A673 (cell line): Measurements from ENCODE around the gene ARFGAP1. TPM values are rescaled to one million over a fixed set of nuclear protein-coding genes. Genes with fewer than 3 reads are reported as not detected.

Experiments
- BruUV-seq: library from RNA; stranded (reverse); fragments of 400-500 nt; replicated peaks from 2 replicates; lab custom pipeline; 2021; lab: Mats Ljungman, UMichigan
- CTCF ChIA-PET: fragments of 300-600 bp; sonication (Branson Sonifier 250); formaldehyde crosslinking; loops from one replicate; lab custom pipeline; 2022; ENCODE audit warnings: antibody characterized with exemption; lab: Charles Lee
- POLR2A ChIA-PET: fragments of 300-600 bp; sonication (Branson Sonifier 250); formaldehyde crosslinking; loops from one replicate; lab custom pipeline; 2022; ENCODE audit warnings: antibody characterized with exemption; ENCODE audit not compliant: low non-redundant PET; lab: Charles Lee
- DNase-seq: peaks from one replicate; pipeline ENCODE4 v3.0.0-alpha.2; 2015; ENCODE audit warnings: low spot score
- H3K27ac ChIP-seq: fragments of 200-600 bp; sonication (generic); 2 replicates; pipeline ENCODE4 v1.5.1; 2016; ENCODE audit warnings: mixed run types, low read depth, mild to moderate bottlenecking, mixed read lengths, antibody characterized with exemption, low read length; ENCODE audit not compliant: poor library complexity, severe bottlenecking
- H3K27me3 ChIP-seq: fragments of 200-600 bp; sonication (generic); replicated peaks from 2 replicates; pipeline ENCODE4 v1.6.1; 2017; ENCODE audit warnings: mixed run types, low read depth, mild to moderate bottlenecking, mixed read lengths, antibody characterized with exemption, low read length; ENCODE audit not compliant: insufficient read depth, poor library complexity
- H3K36me3 ChIP-seq: fragments of 200-600 bp; sonication (generic); 2 replicates; pipeline ENCODE4 v1.6.1; 2016; ENCODE audit warnings: mixed run types, mild to moderate bottlenecking, mixed read lengths, antibody characterized with exemption, low read length; ENCODE audit not compliant: insufficient read depth, poor library complexity, severe bottlenecking
- H3K4me1 ChIP-seq: fragments of 200-600 bp; sonication (generic); 2 replicates; pipeline ENCODE4 v1.6.1; 2017; ENCODE audit warnings: mixed run types, mild to moderate bottlenecking, mixed read lengths, antibody characterized with exemption, low read length; ENCODE audit not compliant: insufficient read depth, poor library complexity, severe bottlenecking
- H3K4me3 ChIP-seq: fragments of 200-600 bp; sonication (generic); 2 replicates; pipeline ENCODE4 v1.5.1; 2016; ENCODE audit warnings: low read depth, mixed run types, mild to moderate bottlenecking, mixed read lengths, low read length; ENCODE audit not compliant: poor library complexity, severe bottlenecking
- H3K9me3 ChIP-seq: fragments of 200-600 bp; sonication (generic); 2 replicates; pipeline ENCODE4 v1.6.1; 2016; ENCODE audit warnings: mixed run types, low read depth, mild to moderate bottlenecking, mixed read lengths, antibody characterized with exemption, low read length; ENCODE audit not compliant: poor library complexity, severe bottlenecking
- EZH2 ChIP-seq: fragments of 200-600 bp; sonication (generic); IDR thresholded peaks from 2 replicates; pipeline ENCODE4 v1.6.1; 2017; ENCODE audit warnings: borderline replicate concordance, low read depth, mild to moderate bottlenecking, mixed read lengths, antibody characterized with exemption, low read length; ENCODE audit not compliant: poor library complexity, severe bottlenecking
- intact Hi-C: fragments of 100-400 bp; cut with micrococcal nuclease; formaldehyde crosslinking; loops from one replicate; pipeline ENCODE4 v1.10.0; 2022; ENCODE audit not compliant: unreplicated experiment
- total RNA-seq: library from RNA; stranded (reverse); gene quantifications from 2 replicates; pipeline ENCODE4 v1.2.3, GENCODE V29; 2021
- TF ChIP-seq, protein P1 (sequence below): fragments of 300-800, 200-600 bp; sonication (generic); conservative IDR thresholded peaks from 2 replicates; pipeline ENCODE4 v1.5.1; 2017; ENCODE audit warnings: low read depth, mild to moderate bottlenecking, antibody characterized with exemption, low read length, moderate library complexity, mixed read lengths

The ARFGAP1 gene
- total RNA-seq, 1 experiment from 2014 or later, result 90.4 TPM

DNA sequence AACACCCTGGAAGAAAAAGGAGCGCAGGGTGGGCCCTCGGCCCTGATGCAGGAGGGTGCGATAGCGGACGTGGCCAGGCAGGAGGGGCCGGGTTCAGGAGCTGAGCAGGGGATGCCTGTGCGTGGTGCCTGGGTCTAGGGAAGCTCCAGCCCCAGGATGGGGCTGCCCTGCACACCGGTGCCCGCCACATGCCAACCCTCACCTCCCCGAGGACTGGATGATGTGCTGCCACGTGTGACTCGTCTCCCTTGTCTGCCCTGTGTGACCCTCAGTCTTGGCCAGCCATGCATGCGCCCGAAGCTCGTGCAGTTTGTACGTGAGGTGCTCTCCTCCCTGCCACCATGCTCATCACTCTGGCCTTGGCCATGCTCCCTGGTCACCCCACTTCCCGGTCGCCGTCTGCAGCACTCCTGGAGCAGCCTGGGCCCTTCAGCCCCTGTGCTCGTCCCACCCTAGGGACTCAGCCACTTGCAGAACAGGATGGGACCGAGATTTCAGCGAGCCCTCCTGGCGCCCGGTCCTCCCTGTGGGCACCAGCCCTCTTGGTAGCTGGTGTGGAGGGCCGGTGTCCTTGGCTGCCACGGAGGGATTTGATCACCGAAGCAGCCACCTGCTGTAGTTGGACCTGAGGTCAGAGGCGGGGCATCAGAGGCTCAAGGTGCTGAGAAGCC, 16.1 kb downstream of the ARFGAP1 start:
- BruUV-seq, result no TSS peak
- no peak overlapping the region for H3K27ac ChIP-seq
- POLR2A ChIA-PET, result no interaction called here

DNA sequence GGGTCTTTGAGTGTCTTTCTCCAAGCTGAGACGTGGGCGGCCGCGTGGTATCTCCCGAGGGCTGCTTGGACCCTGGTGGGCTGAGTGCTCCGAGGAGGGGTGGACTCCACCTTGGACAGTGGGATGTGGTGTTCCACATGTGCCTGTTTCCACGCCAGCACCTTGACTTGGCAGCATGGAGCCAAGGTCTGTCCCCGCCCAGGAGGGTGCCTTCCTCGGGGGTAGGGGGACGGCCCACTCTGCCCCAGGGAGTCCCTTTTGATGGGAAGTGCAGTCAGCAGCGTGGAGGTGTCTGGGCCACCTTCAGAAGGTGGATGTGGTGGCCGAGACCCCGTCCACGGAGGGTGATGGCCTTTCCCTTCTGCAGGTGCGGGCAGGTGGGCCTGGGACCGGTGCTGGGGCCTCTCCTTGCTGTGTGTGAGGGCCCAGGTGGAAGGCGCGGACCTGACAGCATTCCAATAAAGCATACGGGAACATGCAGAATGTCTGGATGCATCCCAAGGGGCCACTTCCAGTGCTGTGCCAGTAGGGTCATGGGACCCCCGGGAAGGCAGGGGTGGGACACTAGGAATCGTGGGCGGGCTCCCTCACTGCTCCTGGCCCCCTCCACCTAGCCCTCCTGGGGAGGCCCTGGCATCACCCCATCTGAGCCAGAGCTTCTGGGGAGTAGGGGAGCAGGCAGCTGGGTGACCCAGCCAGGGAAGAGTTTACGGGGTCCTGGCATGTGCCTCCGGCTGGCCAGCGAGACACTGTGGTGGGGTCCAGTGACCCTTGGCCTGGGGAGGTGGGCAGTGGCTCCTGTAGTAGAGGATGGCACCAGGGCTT, 16.9 kb downstream of the ARFGAP1 start:
- no peak for TF ChIP-seq EZH2
- TF ChIP-seq, protein P1, sequence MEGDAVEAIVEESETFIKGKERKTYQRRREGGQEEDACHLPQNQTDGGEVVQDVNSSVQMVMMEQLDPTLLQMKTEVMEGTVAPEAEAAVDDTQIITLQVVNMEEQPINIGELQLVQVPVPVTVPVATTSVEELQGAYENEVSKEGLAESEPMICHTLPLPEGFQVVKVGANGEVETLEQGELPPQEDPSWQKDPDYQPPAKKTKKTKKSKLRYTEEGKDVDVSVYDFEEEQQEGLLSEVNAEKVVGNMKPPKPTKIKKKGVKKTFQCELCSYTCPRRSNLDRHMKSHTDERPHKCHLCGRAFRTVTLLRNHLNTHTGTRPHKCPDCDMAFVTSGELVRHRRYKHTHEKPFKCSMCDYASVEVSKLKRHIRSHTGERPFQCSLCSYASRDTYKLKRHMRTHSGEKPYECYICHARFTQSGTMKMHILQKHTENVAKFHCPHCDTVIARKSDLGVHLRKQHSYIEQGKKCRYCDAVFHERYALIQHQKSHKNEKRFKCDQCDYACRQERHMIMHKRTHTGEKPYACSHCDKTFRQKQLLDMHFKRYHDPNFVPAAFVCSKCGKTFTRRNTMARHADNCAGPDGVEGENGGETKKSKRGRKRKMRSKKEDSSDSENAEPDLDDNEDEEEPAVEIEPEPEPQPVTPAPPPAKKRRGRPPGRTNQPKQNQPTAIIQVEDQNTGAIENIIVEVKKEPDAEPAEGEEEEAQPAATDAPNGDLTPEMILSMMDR, result no peak
- Histone ChIP-seq H3K27me3 (peaks cover 2% of the 10 kb centered on the region), H3K4me1 (no peaks in the 10 kb centered on the region), H3K9me3 (no peaks in the 10 kb centered on the region), H3K4me3 (no peak overlapping the region), H3K36me3 (no peaks in the 10 kb centered on the region), H3K27ac (no peak overlapping the region)
- CTCF ChIA-PET, result no interaction called here
- POLR2A ChIA-PET, result no interaction called here
- intact Hi-C loops, result no loop called here
- DNase-seq, result no peak
- TSS peak; percentile 49 for BruUV-seq

More for the DNA sequence above, 16.1 kb downstream of the ARFGAP1 start:
- H3K27me3 ChIP-seq, result no peaks in the 10 kb centered on the region
- intact Hi-C loops, result no loop called here
- no peak for TF ChIP-seq EZH2
- TF ChIP-seq, protein P1, result no peak
- no peaks in the 10 kb centered on the region for H3K9me3 ChIP-seq
- no peak for DNase-seq
- no peaks in the 10 kb centered on the region for H3K36me3 ChIP-seq
- CTCF ChIA-PET, result no interaction called here
- H3K4me3 ChIP-seq, result no peak overlapping the region
- H3K4me1 ChIP-seq, result no peaks in the 10 kb centered on the region

DNA sequence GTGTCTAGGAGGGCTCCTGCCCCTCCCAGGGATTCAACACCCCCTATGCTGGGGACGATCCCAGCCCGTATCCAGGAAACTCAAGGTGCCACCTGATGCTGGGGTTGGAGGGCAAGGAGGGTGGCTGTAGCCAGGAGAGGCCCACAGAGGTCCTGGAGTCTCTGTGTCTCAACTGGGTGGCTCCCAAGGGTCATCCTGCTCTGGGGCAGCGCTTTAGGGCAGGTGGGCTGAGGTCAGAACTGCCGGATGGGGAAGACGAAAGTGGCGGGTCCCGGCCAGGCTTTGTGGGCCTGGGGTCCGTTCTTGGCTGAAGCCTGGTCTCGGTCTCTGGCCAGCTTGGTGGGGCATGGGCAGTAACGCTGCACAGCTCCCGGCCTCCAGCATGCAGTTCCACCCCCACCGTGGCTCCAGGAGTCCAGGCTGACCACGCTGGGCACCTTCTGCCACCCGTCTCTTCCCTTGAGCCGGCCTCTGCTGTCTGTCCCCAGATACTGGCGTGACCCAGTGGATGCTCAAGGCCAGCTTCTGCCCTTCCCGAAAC, 17.6 kb downstream of the ARFGAP1 start:
- intact Hi-C loops, result no loop called here

More for the DNA sequence above, 17.6 kb downstream of the ARFGAP1 start:
- DNase-seq, result no peak
- BruUV-seq, result no TSS peak
- ChIA-PET POLR2A (no interaction called here), CTCF (no interaction called here)
- peaks cover 9% of the 10 kb centered on the region for H3K27me3 ChIP-seq
- H3K4me1 ChIP-seq, result no peaks in the 10 kb centered on the region
- no peak overlapping the region for H3K27ac ChIP-seq
- H3K36me3 ChIP-seq, result no peaks in the 10 kb centered on the region
- H3K9me3 ChIP-seq, result no peaks in the 10 kb centered on the region
- H3K4me3 ChIP-seq, result no peak overlapping the region
- TF ChIP-seq EZH2, result no peak
- TF ChIP-seq, protein P1, result no peak
